Heart left ventricle (tissue), 13 donors: ENCODE results near the gene DNMT3A.

ENCODE experiments used
- CTCF ChIP-seq, 12 donors: fragments of 200-600 bp; sonication (generic) in 4 of 12; IDR thresholded peaks; one replicate each; pipeline versions ENCODE4 v1.5.0 to v1.8.0; 2018 to 2022; ENCODE audit warnings: antibody characterized with exemption in 12 of 12, mild to moderate bottlenecking in 5 of 12
- POLR2A ChIP-seq, 2 donors: fragments of 450-650 bp; IDR thresholded peaks; one replicate each; pipeline ENCODE4 v1.6.1; 2017; ENCODE audit warnings: antibody characterized with exemption in 2 of 2, mild to moderate bottlenecking in 2 of 2, moderate library complexity in 2 of 2
- donor health status: ischemic (EF 13 %, LVEDD 7.1; RV severe dilation, severe dysfunction).
- donor health status: DM: no; HTN: yes; CAD: no.
- donor health status: DM: no; HTN: no; CAD: no.
- donor health status: ischemic (EF 25% LVEDD 6.9; RV normal size, moderate dysfunction).
- donor health status: ischemic (EF 25% LVEDD 5.7; RV mildly dilated, moderate dysfunction).
- donor health status: ischemic (EF 35%, LVEDD 5.7; RV mildly dilated, moderate dysfunction).
- donor health status: nonischemic (EF 11% LVEDD 7.7; RV severe dilation, severe dysfunction).
- donor health status: DM: yes; HTN: yes; CAD: no.
- donor health status: PGD.
- donor health status: ischemic (EF 29% LVEDD 5.4; RV normal size, mild dysfunction).
- donor health status: nonischemic (EF 23%, LVEDD 6.1; RV moderate dilation, normal function).

- TF ChIP-seq CTCF (IDR thresholded peaks at IDR 0.05) (no peak), POLR2A (IDR thresholded peaks at IDR 0.05) (no peak)
These were observed 85.2 kb downstream of the DNMT3A start for GRCh38 chr2:25256488-25256875.
